Activated T-helper 17 cell treated with anti-CD3 and anti-CD28 coated beads, Interleukin-2, amount 50 U/mL, for 72 hours (primary cell): ENCODE data around the gene C21orf58. TPM values are rescaled to one million over a fixed set of nuclear protein-coding genes. Genes with fewer than 3 reads are reported as not detected.

Source experiments
- ATAC-seq: fragments of 150-1000 bp; cut with Tn5 transposase; replicated peaks from 2 replicates; pipeline ENCODE4 v1.10.0; 2021; ENCODE audit warnings: mild to moderate bottlenecking, moderate library complexity
- H3K27ac Mint-ChIP-seq: one replicate; pipeline ENCODE4 v1.8.0; 2022; ENCODE audit warnings: mixed read lengths
- H3K27me3 Mint-ChIP-seq: one replicate; pipeline ENCODE4 v1.8.0; 2022; ENCODE audit warnings: mixed read lengths
- H3K36me3 Mint-ChIP-seq: one replicate; pipeline ENCODE4 v1.8.0; 2022; ENCODE audit warnings: low read depth, mild to moderate bottlenecking, mixed read lengths
- H3K4me1 Mint-ChIP-seq: one replicate; pipeline ENCODE4 v1.8.0; 2022; ENCODE audit warnings: mixed read lengths
- H3K4me3 Mint-ChIP-seq: one replicate; pipeline ENCODE4 v1.8.0; 2022; ENCODE audit warnings: mild to moderate bottlenecking, mixed read lengths
- H3K9me3 Mint-ChIP-seq: one replicate; pipeline ENCODE4 v1.8.0; 2022; ENCODE audit warnings: mixed read lengths
- total RNA-seq, 2 donors: library from RNA; stranded (reverse); gene quantifications; one replicate each; pipeline ENCODE4 v1.2.3, GENCODE V29; 2022

C21orf58 gene
- total RNA-seq, 2 donors from 2014 or later, result 21.4 to 24.3 TPM

- Mint-ChIP-seq H3K4me3 (no peak overlapping the region), H3K27ac (no peak overlapping the region), H3K27me3 (no peaks in the 10 kb centered on the region), H3K4me1 (peaks cover 5% of the 10 kb centered on the region), H3K9me3 (no peaks in the 10 kb centered on the region), H3K36me3 (peaks cover 87% of the 10 kb centered on the region)
- no peak for ATAC-seq
These were observed 34.2 kb upstream of the C21orf58 start for GRCh38 chr21:46357684-46358425.

- Mint-ChIP-seq H3K36me3 (peaks cover 83% of the 10 kb centered on the region), H3K4me1 (peaks cover 5% of the 10 kb centered on the region), H3K27ac (no peak overlapping the region), H3K27me3 (no peaks in the 10 kb centered on the region), H3K9me3 (no peaks in the 10 kb centered on the region), H3K4me3 (no peak overlapping the region)
- no peak for ATAC-seq
These were observed 33.6 kb upstream of the C21orf58 start for GRCh38 chr21:46357335-46357604.

GRCh38 chr21:46356494-46357334, 33.0 kb upstream of the C21orf58 start:
- ATAC-seq, result no peak
- Mint-ChIP-seq H3K36me3 (peaks cover 79% of the 10 kb centered on the region), H3K27ac (no peak overlapping the region), H3K4me3 (no peak overlapping the region), H3K4me1 (no peaks in the 10 kb centered on the region), H3K27me3 (no peaks in the 10 kb centered on the region), H3K9me3 (no peaks in the 10 kb centered on the region)

DNA sequence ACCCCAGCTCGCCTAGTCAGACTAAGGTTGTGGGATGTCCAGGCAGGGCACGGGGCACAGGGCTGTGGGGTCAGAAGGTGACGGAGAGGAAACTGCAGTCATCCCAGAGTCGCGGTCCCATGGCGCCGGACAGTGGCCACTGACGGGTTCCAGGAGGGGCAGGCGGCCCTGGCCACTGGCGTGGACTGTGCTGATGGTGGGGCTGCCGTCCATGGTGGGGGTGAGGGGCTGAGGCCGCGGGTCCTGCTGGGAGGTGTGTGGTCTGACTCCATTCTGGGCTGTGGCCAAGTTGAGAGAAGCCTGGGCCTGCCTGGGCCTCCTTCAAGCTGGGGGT, 32.3 kb upstream of the C21orf58 start:
- Mint-ChIP-seq H3K9me3 (no peaks in the 10 kb centered on the region), H3K4me3 (no peak overlapping the region), H3K27ac (no peak overlapping the region), H3K4me1 (no peaks in the 10 kb centered on the region), H3K36me3 (peaks cover 79% of the 10 kb centered on the region), H3K27me3 (no peaks in the 10 kb centered on the region)
- ATAC-seq, result no peak

DNA sequence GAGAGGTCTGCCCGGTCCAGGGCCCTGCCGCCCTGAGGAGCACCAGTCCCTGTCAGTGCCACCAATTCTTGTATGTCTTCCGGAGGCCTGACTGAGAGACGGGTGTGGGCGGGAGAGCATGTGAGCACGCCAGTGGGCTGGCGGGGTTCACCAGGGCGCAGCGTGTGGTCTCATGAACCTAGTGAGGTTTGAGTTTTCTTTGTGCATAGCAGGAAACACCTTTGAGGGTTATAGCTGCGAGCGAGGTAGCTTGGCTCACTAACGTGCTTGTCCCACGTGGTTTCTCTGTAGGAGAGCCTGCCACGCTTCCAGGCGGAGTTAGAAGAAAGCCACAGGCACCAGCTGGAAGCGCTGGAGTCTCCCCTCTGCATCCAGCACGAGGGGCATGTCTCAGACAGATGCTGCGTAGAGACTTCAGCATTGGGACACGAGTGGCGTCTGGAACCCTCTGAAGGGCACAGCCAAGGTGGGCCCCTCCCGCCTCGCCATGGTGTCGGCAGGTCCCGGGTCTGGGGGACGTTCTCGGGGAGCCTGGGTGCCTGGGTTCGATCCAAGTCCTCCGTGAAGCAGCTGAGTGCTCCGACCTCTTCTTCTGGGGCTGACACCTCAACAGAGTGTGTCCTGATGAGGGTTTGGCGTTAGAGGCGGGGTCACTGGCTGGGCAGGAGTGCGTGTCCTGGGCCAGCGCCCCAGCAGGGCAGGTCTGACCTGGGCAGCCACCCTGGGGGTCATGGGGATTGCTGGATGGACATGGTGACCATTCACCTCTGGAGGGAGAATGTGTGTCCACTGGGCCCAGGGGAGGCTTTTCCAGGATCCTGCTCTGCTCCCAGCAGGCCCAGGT, 31.7 kb upstream of the C21orf58 start:
- no peaks in the 10 kb centered on the region for H3K4me1 Mint-ChIP-seq
- H3K9me3 Mint-ChIP-seq, result no peaks in the 10 kb centered on the region
- ATAC-seq, result no peak
- peaks cover 80% of the 10 kb centered on the region for H3K36me3 Mint-ChIP-seq
- no peak overlapping the region for H3K4me3 Mint-ChIP-seq
- H3K27ac Mint-ChIP-seq, result no peak overlapping the region
- no peaks in the 10 kb centered on the region for H3K27me3 Mint-ChIP-seq

DNA sequence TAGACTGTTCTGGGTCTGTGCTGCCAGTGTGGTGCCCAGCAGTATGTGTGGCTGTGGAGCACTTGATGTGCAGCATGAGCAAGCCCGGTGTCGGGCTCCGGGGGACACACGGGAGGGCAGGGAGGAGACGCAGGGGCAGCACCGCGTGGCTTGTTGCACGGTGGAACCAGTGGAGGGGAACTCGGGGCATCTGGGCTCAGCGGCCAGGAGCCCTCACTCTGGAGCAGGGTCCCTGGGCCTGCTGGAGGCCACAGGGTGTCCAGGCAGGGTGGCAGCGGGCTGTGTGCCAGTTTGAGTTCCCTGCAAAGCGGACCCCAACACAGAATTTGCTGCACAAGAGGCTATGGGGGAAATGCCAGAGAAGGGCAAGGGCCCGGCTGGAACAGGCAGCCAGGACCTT, 30.8 kb upstream of the C21orf58 start:
- ATAC-seq, result no peak
- no peaks in the 10 kb centered on the region for H3K4me1 Mint-ChIP-seq
- peaks cover 83% of the 10 kb centered on the region for H3K36me3 Mint-ChIP-seq
- no peaks in the 10 kb centered on the region for H3K9me3 Mint-ChIP-seq
- no peaks in the 10 kb centered on the region for H3K27me3 Mint-ChIP-seq
- no peak overlapping the region for H3K4me3 Mint-ChIP-seq
- H3K27ac Mint-ChIP-seq, result no peak overlapping the region

GRCh38 chr21:46354046-46354445, 30.4 kb upstream of the C21orf58 start:
- Mint-ChIP-seq H3K27me3 (no peaks in the 10 kb centered on the region), H3K4me1 (no peaks in the 10 kb centered on the region), H3K36me3 (peaks cover 83% of the 10 kb centered on the region), H3K4me3 (no peak overlapping the region), H3K9me3 (no peaks in the 10 kb centered on the region), H3K27ac (no peak overlapping the region)
- ATAC-seq, result no peak

DNA sequence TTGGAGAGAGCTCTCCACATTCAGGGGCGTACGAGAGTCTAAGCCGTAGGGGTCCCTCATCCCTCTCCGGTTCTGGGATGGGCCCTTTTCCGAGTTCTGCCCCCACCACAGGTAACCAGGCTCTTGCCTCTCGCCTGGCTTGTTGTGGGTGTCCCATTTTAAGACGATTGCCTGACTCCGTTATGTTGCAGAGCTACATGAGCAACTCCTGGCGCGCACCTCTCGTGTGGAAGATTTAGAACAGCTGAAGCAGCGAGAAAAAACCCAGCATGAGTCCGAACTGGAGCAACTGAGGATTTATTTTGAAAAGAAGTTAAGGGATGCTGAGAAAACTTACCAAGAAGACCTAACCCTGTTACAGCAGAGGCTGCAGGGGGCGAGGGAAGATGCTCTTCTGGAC, 29.2 kb upstream of the C21orf58 start:
- ATAC-seq, result no peak
- Mint-ChIP-seq H3K4me1 (no peaks in the 10 kb centered on the region), H3K27me3 (no peaks in the 10 kb centered on the region), H3K27ac (no peak overlapping the region), H3K36me3 (peaks cover 86% of the 10 kb centered on the region), H3K9me3 (no peaks in the 10 kb centered on the region), H3K4me3 (no peak overlapping the region)

- Mint-ChIP-seq H3K36me3 (peaks cover 86% of the 10 kb centered on the region), H3K4me1 (no peaks in the 10 kb centered on the region), H3K27ac (no peak overlapping the region), H3K27me3 (no peaks in the 10 kb centered on the region), H3K9me3 (no peaks in the 10 kb centered on the region), H3K4me3 (no peak overlapping the region)
- ATAC-seq, result no peak
These were observed 28.5 kb upstream of the C21orf58 start for GRCh38 chr21:46352164-46352515.

- no peaks in the 10 kb centered on the region for H3K4me1 Mint-ChIP-seq
- peaks cover 85% of the 10 kb centered on the region for H3K36me3 Mint-ChIP-seq
- H3K27me3 Mint-ChIP-seq, result no peaks in the 10 kb centered on the region
- H3K27ac Mint-ChIP-seq, result no peak overlapping the region
- H3K4me3 Mint-ChIP-seq, result no peak overlapping the region
- H3K9me3 Mint-ChIP-seq, result no peaks in the 10 kb centered on the region
- ATAC-seq, result no peak
These were observed 27.9 kb upstream of the C21orf58 start for GRCh38 chr21:46351476-46352163.

GRCh38 chr21:46350981-46351380, 27.3 kb upstream of the C21orf58 start:
- Mint-ChIP-seq H3K27me3 (no peaks in the 10 kb centered on the region), H3K9me3 (no peaks in the 10 kb centered on the region), H3K27ac (no peak overlapping the region), H3K36me3 (peaks cover 86% of the 10 kb centered on the region), H3K4me1 (no peaks in the 10 kb centered on the region), H3K4me3 (no peak overlapping the region)
- ATAC-seq, result no peak

DNA sequence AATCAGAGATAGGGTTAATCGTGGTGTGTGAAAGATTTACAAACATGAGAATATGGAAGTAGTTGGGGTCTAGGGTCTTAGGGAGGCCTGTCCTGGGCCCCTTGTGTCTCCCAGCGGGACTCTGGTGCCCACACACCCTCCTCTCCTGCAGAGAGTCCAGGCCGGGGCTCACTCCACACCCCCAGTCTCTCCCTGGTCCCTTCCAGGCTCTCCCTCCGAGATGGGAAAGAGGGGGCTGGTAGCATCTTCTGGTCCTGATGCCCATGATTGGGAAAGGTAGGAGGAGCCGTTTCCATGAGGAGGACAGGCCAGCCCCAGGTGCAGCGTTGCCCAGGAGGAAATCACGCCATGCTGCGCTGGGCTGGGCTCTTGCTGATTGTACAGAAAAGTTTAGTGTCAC, 26.9 kb upstream of the C21orf58 start:
- no peak overlapping the region for H3K27ac Mint-ChIP-seq
- ATAC-seq, result no peak
- H3K4me1 Mint-ChIP-seq, result no peaks in the 10 kb centered on the region
- H3K36me3 Mint-ChIP-seq, result peaks cover 87% of the 10 kb centered on the region
- H3K27me3 Mint-ChIP-seq, result no peaks in the 10 kb centered on the region
- H3K4me3 Mint-ChIP-seq, result no peak overlapping the region
- no peaks in the 10 kb centered on the region for H3K9me3 Mint-ChIP-seq

GRCh38 chr21:46349134-46349760, 25.6 kb upstream of the C21orf58 start:
- no peaks in the 10 kb centered on the region for H3K4me1 Mint-ChIP-seq
- peaks cover 83% of the 10 kb centered on the region for H3K36me3 Mint-ChIP-seq
- no peaks in the 10 kb centered on the region for H3K9me3 Mint-ChIP-seq
- H3K27ac Mint-ChIP-seq, result no peak overlapping the region
- ATAC-seq, result no peak
- no peak overlapping the region for H3K4me3 Mint-ChIP-seq
- H3K27me3 Mint-ChIP-seq, result no peaks in the 10 kb centered on the region

- Mint-ChIP-seq H3K4me1 (no peaks in the 10 kb centered on the region), H3K9me3 (no peaks in the 10 kb centered on the region), H3K4me3 (no peak overlapping the region), H3K27me3 (no peaks in the 10 kb centered on the region), H3K36me3 (peaks cover 83% of the 10 kb centered on the region), H3K27ac (no peak overlapping the region)
- ATAC-seq, result no peak
These were observed 24.2 kb upstream of the C21orf58 start for GRCh38 chr21:46347791-46348381.
